Measurements from ENCODE around the gene ATP23.

Gene ATP23

GRCh38 chr12:57909056-57909455 is 32.3 kb upstream of the ATP23 start:
- no peak for DNase-seq

GRCh38 chr12:57909611-57910010 is 31.8 kb upstream of the ATP23 start:
- no peak for DNase-seq

GRCh38 chr12:57918147-57918546 is 23.2 kb upstream of the ATP23 start:
- DNase-seq: no peak

GRCh38 chr12:57927086-57927485 is 14.3 kb upstream of the ATP23 start:
- no peak for DNase-seq

GRCh38 chr12:57929092-57929830 is 12.1 kb upstream of the ATP23 start:
- DNase-seq: no peak

GRCh38 chr12:57934819-57935218 is 6.5 kb upstream of the ATP23 start:
- DNase-seq: no peak

- DNase-seq: no peak
Measured at GRCh38 chr12:57935331-57935730, 6.0 kb upstream of the ATP23 start.

- DNase-seq: peak; percentile 77
Measured at GRCh38 chr12:57935839-57936512, 5.4 kb upstream of the ATP23 start.

- no peak for DNase-seq
Measured at GRCh38 chr12:57936513-57936883, 4.9 kb upstream of the ATP23 start.

GRCh38 chr12:57939291-57939690 is 2.1 kb upstream of the ATP23 start:
- DNase-seq: no peak

- no peak for DNase-seq
Measured at GRCh38 chr12:57940052-57940914, 1.1 kb upstream of the ATP23 start.

GRCh38 chr12:57940915-57941164 is 527 bp upstream of the ATP23 start:
- no peak for DNase-seq

- no peak for DNase-seq
Measured at GRCh38 chr12:57943438-57944080, 2.2 kb downstream of the ATP23 start.

GRCh38 chr12:57944313-57945023 is 3.1 kb downstream of the ATP23 start:
- no peak for DNase-seq

GRCh38 chr12:57952766-57953165 is 11.4 kb downstream of the ATP23 start:
- no peak for DNase-seq

- no peak for DNase-seq
Measured at GRCh38 chr12:57954768-57955167, 13.4 kb downstream of the ATP23 start.

- no peak for DNase-seq
Measured at GRCh38 chr12:57958061-57958657, 16.8 kb downstream of the ATP23 start.

- DNase-seq: no peak
Measured at GRCh38 chr12:57964421-57964820, 23.1 kb downstream of the ATP23 start.

GRCh38 chr12:57965766-57966165 is 24.4 kb downstream of the ATP23 start:
- DNase-seq: no peak

GRCh38 chr12:57966536-57966935 is 25.2 kb downstream of the ATP23 start:
- no peak for DNase-seq

- peak; percentile 40 for DNase-seq
Measured at GRCh38 chr12:57983146-57983857, 41.9 kb downstream of the ATP23 start.
